Spleen (tissue), 11 donors: ENCODE measurements around the gene ALPP. TPM values are rescaled to one million over a fixed set of nuclear protein-coding genes. Genes with fewer than 3 reads are reported as not detected.
A peak's percentile ranks its signal among the peaks of the same experiment; 100 is the strongest.
"Not testable (repeated sequence)": the region's sequence is repeated elsewhere in the genome, so short reads cannot be mapped to it uniquely, and the experiment has no call there.

Experiments used
- DNase-seq: peaks from one replicate; pipeline ENCODE4 v3.0.0-alpha.2; 2020
- H3K27ac ChIP-seq, 8 donors: fragments of 200-600 bp; sonication (generic) in 7 of 8; 1 replicate in 4 of 8; 2 replicates in 4 of 8; pipeline versions ENCODE4 v1.5.0 to v1.8.0; 2016 to 2021; ENCODE audit warnings: inconsistent platforms in 4 of 8, mild to moderate bottlenecking in 4 of 8, moderate library complexity in 1 of 8
- H3K27me3 ChIP-seq, 7 donors: fragments of 200-600 bp; sonication (generic) in 6 of 7; replicated peaks in 1 of 7; 1 replicate in 4 of 7; 2 replicates in 3 of 7; pipeline versions ENCODE4 v1.5.0 to v1.8.0; 2016 to 2021; ENCODE audit warnings: inconsistent platforms in 3 of 7, mild to moderate bottlenecking in 1 of 7
- H3K36me3 ChIP-seq, 6 donors: fragments of 200-600 bp; sonication (generic) in 5 of 6; 1 replicate in 4 of 6; 2 replicates in 2 of 6; pipeline versions ENCODE4 v1.5.0 to v1.8.0; 2016 to 2021; ENCODE audit warnings: inconsistent platforms in 2 of 6
- H3K4me1 ChIP-seq, 6 donors: fragments of 200-600 bp; sonication (generic) in 5 of 6; 1 replicate in 3 of 6; 2 replicates in 3 of 6; pipeline versions ENCODE4 v1.5.0 to v1.8.0; 2016 to 2021; ENCODE audit warnings: inconsistent platforms in 3 of 6
- H3K4me3 ChIP-seq, 8 donors: fragments of 200-600 bp; sonication (generic) in 7 of 8; 1 replicate in 4 of 8; 2 replicates in 4 of 8; pipeline versions ENCODE4 v1.5.0 to v1.8.0; 2016 to 2021; ENCODE audit warnings: inconsistent platforms in 4 of 8, mild to moderate bottlenecking in 4 of 8, moderate library complexity in 2 of 8
- H3K9me3 ChIP-seq, 8 donors: fragments of 200-600 bp; sonication (generic) in 7 of 8; 1 replicate in 4 of 8; 2 replicates in 4 of 8; pipeline versions ENCODE4 v1.5.0 to v1.8.0; 2016 to 2021; ENCODE audit warnings: inconsistent platforms in 4 of 8
- POLR2A ChIP-seq, 3 donors: fragments of 450-650 bp; IDR thresholded peaks; one replicate each; pipeline ENCODE4 v1.5.1; 2017; ENCODE audit warnings: antibody characterized with exemption in 3 of 3, mild to moderate bottlenecking in 1 of 3
- POLR2AphosphoS5 ChIP-seq, 3 donors: sonication (generic); formaldehyde crosslinking; IDR thresholded peaks; one replicate each; pipeline ENCODE4 v1.5.1; 2017; ENCODE audit warnings: antibody characterized with exemption in 3 of 3
- WGBS, 5 donors: extraction: QIAGEN DNeasy Blood & Tissue Kit in 3 of 5; methylation state at CpG; one replicate each; pipeline versions ENCODE4 v1.1.5 to v1.1.7; 2013 to 2018; 5-methylcytosine and 5-hydroxymethylcytosine counted together
- intact Hi-C: fragments of 100-400 bp; cut with DNase I; formaldehyde crosslinking; loops from one replicate; pipeline ENCODE4 v1.15.0; 2023; ENCODE audit warnings: low total_unique reads
- polyA plus RNA-seq, 3 donors: library from polyadenylated mRNA; stranded (reverse); fragments of 200-250 nt; gene quantifications; one replicate each; pipeline ENCODE4 v1.2.1, GENCODE V29; 2013
- total RNA-seq, 7 donors: library from RNA; depleted of rRNA in 3 of 7; stranded (reverse); fragments of >200 nt in 3 of 7; fragmentation: NEBNext Ultra II Directional in 4 of 7; extraction: Animal tissue kit (Norgen Biotek cat#: 25700) in 4 of 7; gene quantifications; one replicate each; pipeline versions ENCODE4 v1.1.0 to v1.2.1, GENCODE V29; 2016 to 2021
- TF ChIP-seq, protein P1 (sequence below), 11 experiments: fragments of 200-600 bp in 7 of 11; fragments of 450-650 bp in 4 of 11; sonication (generic) in 4 of 11; IDR thresholded peaks in 8 of 11; conservative IDR thresholded peaks in 3 of 11; 1 replicate in 7 of 11; 2 replicates in 4 of 11; pipeline versions ENCODE4 v1.4.0 to v1.8.0; 2016 to 2021; ENCODE audit warnings: antibody characterized with exemption in 11 of 11, inconsistent platforms in 4 of 11, mild to moderate bottlenecking in 1 of 11
- donor health status: healthy with polysubstance abuse.
- donor health status: DM: no; HTN: no; CAD: no; lungs with moderate emphysema.
- donor health status: DM: no; HTN: no; CAD: no.
- donor health status: Bipolar disorder and iron deficiency.
- donor health status: healthy.
- donor health status: DM: no; HTN: no; CAD: no.
- donor health status: DM: yes; HTN: yes; CAD: no.

The ALPP gene
- total and polyA plus RNA-seq, 10 donors, result not detected

DNA sequence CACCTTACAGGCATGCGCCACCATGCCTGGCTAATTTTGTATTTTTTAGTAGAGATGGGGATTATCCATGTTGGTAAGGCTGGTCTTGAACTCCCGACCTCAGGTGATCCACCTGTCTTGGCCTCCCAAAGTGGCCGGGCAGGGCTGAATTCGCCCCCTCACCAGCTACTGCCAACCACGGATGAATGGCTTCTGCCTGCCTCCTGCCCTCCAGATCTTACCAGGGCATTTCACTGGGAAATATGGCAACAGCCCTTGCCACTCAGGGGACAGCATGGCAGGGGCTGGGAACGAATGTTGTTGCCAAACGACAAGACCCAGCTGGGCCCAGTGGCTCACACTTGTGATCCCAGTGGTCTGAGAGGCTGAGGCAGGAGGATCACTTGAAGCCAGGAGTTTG, 1.8 kb upstream of the ALPP start:
- intact Hi-C loops, result no loop called here
- H3K27me3 ChIP-seq, result peaks cover 0 to 27% (median 8%) of the 10 kb centered on the region in 7 donors
- DNase-seq, result no peak
- no peak overlapping the region for H3K4me3 ChIP-seq
- no peak for TF ChIP-seq POLR2A (IDR thresholded peaks at IDR 0.05)
- no peak for TF ChIP-seq POLR2AphosphoS5 (IDR thresholded peaks at IDR 0.05)
- TF ChIP-seq, protein P1, sequence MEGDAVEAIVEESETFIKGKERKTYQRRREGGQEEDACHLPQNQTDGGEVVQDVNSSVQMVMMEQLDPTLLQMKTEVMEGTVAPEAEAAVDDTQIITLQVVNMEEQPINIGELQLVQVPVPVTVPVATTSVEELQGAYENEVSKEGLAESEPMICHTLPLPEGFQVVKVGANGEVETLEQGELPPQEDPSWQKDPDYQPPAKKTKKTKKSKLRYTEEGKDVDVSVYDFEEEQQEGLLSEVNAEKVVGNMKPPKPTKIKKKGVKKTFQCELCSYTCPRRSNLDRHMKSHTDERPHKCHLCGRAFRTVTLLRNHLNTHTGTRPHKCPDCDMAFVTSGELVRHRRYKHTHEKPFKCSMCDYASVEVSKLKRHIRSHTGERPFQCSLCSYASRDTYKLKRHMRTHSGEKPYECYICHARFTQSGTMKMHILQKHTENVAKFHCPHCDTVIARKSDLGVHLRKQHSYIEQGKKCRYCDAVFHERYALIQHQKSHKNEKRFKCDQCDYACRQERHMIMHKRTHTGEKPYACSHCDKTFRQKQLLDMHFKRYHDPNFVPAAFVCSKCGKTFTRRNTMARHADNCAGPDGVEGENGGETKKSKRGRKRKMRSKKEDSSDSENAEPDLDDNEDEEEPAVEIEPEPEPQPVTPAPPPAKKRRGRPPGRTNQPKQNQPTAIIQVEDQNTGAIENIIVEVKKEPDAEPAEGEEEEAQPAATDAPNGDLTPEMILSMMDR (IDR thresholded peaks at IDR 0.05 in 8 of 11, conservative IDR thresholded peaks at IDR 0.05 in 3 of 11), result no peak
- no peaks in the 10 kb centered on the region for H3K9me3 ChIP-seq
- no peak overlapping the region for H3K27ac ChIP-seq
- peaks cover 0 to 7% (median 0%) of the 10 kb centered on the region in 6 donors for H3K4me1 ChIP-seq
- no peaks in the 10 kb centered on the region for H3K36me3 ChIP-seq
- 85 to 99% (median 87%) methylated on average over 7 of the region's 7 CpGs for WGBS, 5 donors

DNA sequence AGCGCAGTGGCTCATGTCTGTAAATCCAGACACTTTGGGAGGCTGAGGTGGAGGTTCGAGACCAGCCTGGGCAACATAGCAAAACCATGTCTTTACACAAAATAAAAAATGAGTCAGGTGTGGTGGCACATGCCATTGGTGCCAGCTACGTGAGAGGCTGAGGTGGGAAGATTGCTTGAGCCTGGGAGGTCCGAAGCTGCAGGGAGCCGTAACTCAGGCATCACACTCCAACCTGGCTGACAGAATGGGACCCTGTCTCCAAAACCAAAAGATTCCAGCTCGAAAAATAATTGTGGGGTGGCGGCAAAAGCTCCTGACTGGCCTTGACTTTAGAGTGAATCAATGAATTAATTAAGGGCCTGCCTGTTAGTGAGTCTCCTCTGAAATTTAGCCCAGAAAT, 1.2 kb upstream of the ALPP start:
- no peak for DNase-seq
- H3K4me1 ChIP-seq, result peaks cover 0 to 7% (median 0%) of the 10 kb centered on the region in 6 donors
- H3K36me3 ChIP-seq, result no peaks in the 10 kb centered on the region
- H3K27me3 ChIP-seq, result peaks cover 0 to 33% (median 11%) of the 10 kb centered on the region in 7 donors
- intact Hi-C loops, result no loop called here
- no peak overlapping the region for H3K27ac ChIP-seq
- H3K4me3 ChIP-seq, result no peak overlapping the region
- no peaks in the 10 kb centered on the region for H3K9me3 ChIP-seq
- TF ChIP-seq POLR2A (IDR thresholded peaks at IDR 0.05) (no peak), POLR2AphosphoS5 (IDR thresholded peaks at IDR 0.05) (no peak)
- TF ChIP-seq, protein P1 (IDR thresholded peaks at IDR 0.05 in 8 of 11, conservative IDR thresholded peaks at IDR 0.05 in 3 of 11), result no peak
- WGBS, 5 donors, result 88 to 94% (median 91%) methylated on average over 7 of the region's 7 CpGs

DNA sequence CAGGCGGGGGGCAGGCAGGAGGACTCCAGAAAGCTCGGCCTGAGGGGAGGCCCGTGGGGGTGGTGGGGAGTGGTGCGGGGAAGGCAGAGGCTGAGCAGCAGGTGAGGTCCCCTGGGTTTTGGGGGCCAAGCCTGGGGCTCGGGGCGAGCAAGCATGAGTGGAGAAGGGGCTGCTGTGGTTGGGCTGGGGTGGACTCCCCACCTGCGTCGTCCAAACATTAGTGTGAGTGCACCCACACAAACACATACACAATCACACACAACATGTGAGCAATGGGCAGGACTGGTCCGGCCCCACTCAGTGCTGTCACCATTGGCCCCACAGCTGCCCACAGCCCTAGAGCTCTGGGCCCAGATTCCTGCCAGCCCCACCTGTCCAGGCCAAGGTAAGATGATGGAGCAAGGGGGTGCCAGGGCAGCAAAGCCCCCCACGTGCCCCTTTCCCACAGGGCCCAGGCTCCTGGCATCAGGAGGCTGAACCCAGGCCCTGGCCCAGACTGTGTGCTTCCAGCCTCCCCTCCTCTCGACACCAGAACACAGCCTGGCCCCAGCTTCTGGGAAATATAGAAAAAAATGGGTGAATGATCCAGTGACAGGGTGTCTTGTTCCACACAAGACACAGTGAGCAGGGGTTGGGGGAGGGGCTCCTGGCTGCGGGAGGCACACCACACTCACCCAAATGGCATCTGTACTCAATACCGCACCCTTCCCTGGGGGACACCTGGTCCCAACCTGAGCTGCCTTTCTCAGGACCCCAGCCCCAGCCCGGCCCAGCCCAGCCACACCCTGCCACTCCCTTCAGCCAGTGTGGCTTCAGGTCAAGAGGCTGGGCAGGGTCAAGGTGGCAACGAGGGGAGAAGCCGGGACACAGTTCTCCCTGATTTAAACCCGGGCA, 463 bp upstream of the ALPP start:
- TF ChIP-seq POLR2AphosphoS5 (IDR thresholded peaks at IDR 0.05) (no peak), POLR2A (IDR thresholded peaks at IDR 0.05) (no peak)
- TF ChIP-seq, protein P1 (IDR thresholded peaks at IDR 0.05 in 8 of 11, conservative IDR thresholded peaks at IDR 0.05 in 3 of 11), result no peak
- WGBS, 5 donors, result 71 to 82% (median 80%) methylated on average over 14 to 17 of the region's 17 CpGs
- H3K27me3 ChIP-seq, result peaks cover 0 to 41% (median 11%) of the 10 kb centered on the region in 7 donors
- no peak for DNase-seq
- H3K27ac ChIP-seq, result no peak overlapping the region
- H3K36me3 ChIP-seq, result no peaks in the 10 kb centered on the region
- H3K4me1 ChIP-seq, result peaks cover 0 to 7% (median 0%) of the 10 kb centered on the region in 6 donors
- no peaks in the 10 kb centered on the region for H3K9me3 ChIP-seq
- no peak overlapping the region for H3K4me3 ChIP-seq
- intact Hi-C loops, result no loop called here

DNA sequence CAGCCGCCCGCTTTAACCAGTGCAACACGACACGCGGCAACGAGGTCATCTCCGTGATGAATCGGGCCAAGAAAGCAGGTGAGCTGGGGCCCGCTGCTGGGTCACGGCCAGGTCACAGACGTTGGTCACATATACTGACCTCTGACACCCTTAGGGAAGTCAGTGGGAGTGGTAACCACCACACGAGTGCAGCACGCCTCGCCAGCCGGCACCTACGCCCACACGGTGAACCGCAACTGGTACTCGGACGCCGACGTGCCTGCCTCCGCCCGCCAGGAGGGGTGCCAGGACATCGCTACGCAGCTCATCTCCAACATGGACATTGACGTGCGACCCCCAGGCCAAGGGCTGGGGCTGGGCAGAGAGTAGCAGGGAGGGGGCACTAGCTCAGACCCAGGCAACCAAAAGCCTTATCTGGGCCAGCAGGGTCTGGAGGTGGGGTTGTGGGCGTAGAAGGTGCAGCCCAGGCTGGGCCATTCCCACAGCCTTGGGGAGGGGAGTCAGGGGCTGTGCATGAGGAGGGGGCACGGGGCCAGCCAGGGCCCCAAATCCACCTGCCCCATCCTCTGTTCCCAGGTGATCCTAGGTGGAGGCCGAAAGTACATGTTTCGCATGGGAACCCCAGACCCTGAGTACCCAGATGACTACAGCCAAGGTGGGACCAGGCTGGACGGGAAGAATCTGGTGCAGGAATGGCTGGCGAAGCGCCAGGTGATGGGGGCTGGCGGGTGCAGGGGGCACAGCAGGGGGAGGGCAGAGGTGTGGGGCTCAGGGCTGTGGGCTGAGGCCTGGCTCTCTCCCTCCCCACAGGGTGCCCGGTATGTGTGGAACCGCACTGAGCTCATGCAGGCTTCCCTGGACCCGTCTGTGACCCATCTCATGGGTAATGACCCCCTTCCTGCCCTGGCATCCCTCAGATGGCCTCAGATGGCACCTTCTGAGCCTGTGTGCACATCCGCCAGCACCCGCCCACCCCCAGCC, 1.3 kb downstream of the ALPP start:
- H3K27me3 ChIP-seq, result peaks cover 0 to 57% (median 11%) of the 10 kb centered on the region in 7 donors
- 86 to 90% (median 88%) methylated on average over 12 to 41 of the region's 41 CpGs for WGBS, 5 donors

DNA sequence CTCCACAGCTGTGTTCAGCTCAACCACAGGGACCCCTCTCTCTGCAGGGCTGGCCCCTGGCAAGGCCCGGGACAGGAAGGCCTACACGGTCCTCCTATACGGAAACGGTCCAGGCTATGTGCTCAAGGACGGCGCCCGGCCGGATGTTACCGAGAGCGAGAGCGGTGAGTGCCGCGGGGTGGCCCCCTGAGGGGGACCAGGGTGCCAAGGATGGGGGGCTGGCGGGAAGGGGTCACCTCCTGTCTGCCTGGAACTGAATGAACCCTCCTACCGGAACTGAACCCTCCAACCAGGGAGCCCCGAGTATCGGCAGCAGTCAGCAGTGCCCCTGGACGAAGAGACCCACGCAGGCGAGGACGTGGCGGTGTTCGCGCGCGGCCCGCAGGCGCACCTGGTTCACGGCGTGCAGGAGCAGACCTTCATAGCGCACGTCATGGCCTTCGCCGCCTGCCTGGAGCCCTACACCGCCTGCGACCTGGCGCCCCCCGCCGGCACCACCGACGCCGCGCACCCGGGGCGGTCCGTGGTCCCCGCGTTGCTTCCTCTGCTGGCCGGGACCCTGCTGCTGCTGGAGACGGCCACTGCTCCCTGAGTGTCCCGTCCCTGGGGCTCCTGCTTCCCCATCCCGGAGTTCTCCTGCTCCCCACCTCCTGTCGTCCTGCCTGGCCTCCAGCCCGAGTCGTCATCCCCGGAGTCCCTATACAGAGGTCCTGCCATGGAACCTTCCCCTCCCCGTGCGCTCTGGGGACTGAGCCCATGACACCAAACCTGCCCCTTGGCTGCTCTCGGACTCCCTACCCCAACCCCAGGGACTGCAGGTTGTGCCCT, 2.9 kb downstream of the ALPP start:
- intact Hi-C loops, H3K27ac ChIP-seq, H3K9me3 ChIP-seq, H3K36me3 ChIP-seq: not testable (repeated sequence)
- H3K4me3 ChIP-seq, result peak overlapping the region in 1 of 8 donors; percentile 22
- 22 to 44% (median 36%) methylated on average over 17 to 59 of the region's 59 CpGs for WGBS, 5 donors
- peaks cover 0 to 68% (median 23%) of the 10 kb centered on the region in 7 donors for H3K27me3 ChIP-seq
- DNase-seq, result peak; percentile 77
- peaks cover 0 to 18% (median 6%) of the 10 kb centered on the region in 6 donors for H3K4me1 ChIP-seq

More for the DNA sequence above, 1.3 kb downstream of the ALPP start:
- H3K4me1 ChIP-seq, H3K36me3 ChIP-seq, DNase-seq, intact Hi-C loops, H3K27ac ChIP-seq, H3K4me3 ChIP-seq, H3K9me3 ChIP-seq: not testable (repeated sequence)
